H1 (cell line): ENCODE results near the gene C14orf119. TPM values are rescaled to one million over a fixed set of nuclear protein-coding genes. Genes with fewer than 3 reads are reported as not detected.

Experiments used
- CTCF ChIA-PET: fragments of 300-600 bp; sonication (Branson Sonifier 250); formaldehyde crosslinking; loops from one replicate; lab custom pipeline; 2021; ENCODE audit not compliant: partially characterized antibody; lab: Charles Lee
- POLR2A ChIA-PET: fragments of 300-600 bp; sonication (Branson Sonifier 250); formaldehyde crosslinking; loops from one replicate; lab custom pipeline; 2021; ENCODE audit warnings: inconsistent platforms; ENCODE audit not compliant: partially characterized antibody; lab: Charles Lee
- DNase-seq, 2 experiments: peaks; one replicate each; pipeline versions ENCODE4 v3.0.0 to v3.0.0-alpha.2; 2010 to 2022; ENCODE audit warnings: low spot score in 2 of 2, low read depth in 1 of 2, mixed read lengths in 1 of 2
- FAIRE-seq: peaks from 2 replicates; lab custom pipeline; 2011; peaks lifted over from hg19 to GRCh38; lab: Jason Lieb, UNC
- H2AFZ ChIP-seq: 2 replicates; pipeline ENCODE4 v1.8.1; 2012; ENCODE audit warnings: low read length, inconsistent platforms
- H2AK5ac ChIP-seq: 2 replicates; pipeline ENCODE4 v1.6.1; 2013; ENCODE audit warnings: low read depth, low read length
- H2BK120ac ChIP-seq: replicated peaks from 2 replicates; pipeline ENCODE3; 2013; ENCODE audit warnings: low read depth, low read length, inconsistent platforms
- H2BK12ac ChIP-seq: 2 replicates; pipeline ENCODE4 v1.6.1; 2013; ENCODE audit warnings: low read depth, low read length
- H2BK15ac ChIP-seq: 2 replicates; pipeline ENCODE4 v1.6.1; 2013; ENCODE audit warnings: low read length
- H2BK20ac ChIP-seq: 2 replicates; pipeline ENCODE4 v1.6.1; 2013; ENCODE audit warnings: low read length
- H2BK5ac ChIP-seq: 2 replicates; pipeline ENCODE4 v1.6.1; 2013; ENCODE audit warnings: low read depth, low read length
- H3K14ac ChIP-seq: 2 replicates; pipeline ENCODE4 v1.6.1; 2013; ENCODE audit warnings: inconsistent platforms; ENCODE audit not compliant: insufficient read length
- H3K18ac ChIP-seq: 2 replicates; pipeline ENCODE4 v1.6.1; 2013; ENCODE audit warnings: low read length; ENCODE audit errors: extremely low read depth
- H3K23ac ChIP-seq: 2 replicates; pipeline ENCODE4 v1.6.1; 2013; ENCODE audit warnings: inconsistent platforms; ENCODE audit not compliant: insufficient read length
- H3K23me2 ChIP-seq: 2 replicates; pipeline ENCODE4 v1.6.1; 2013; ENCODE audit warnings: low read depth, low read length
- H3K27ac ChIP-seq: 2 replicates; pipeline ENCODE4 v1.6.1; 2011; ENCODE audit warnings: low read depth, low read length, inconsistent platforms
- H3K27me3 ChIP-seq, 4 experiments: replicated peaks in 1 of 4; 1 replicate in 1 of 4; 2 replicates in 3 of 4; pipeline versions ENCODE4 v1.6.1 to v1.8.1; 2011 to 2013; ENCODE audit warnings: low read length in 3 of 4, mild to moderate bottlenecking in 3 of 4, inconsistent platforms in 2 of 4, mixed read lengths in 2 of 4, moderate library complexity in 1 of 4; ENCODE audit not compliant: control insufficient read depth in 3 of 4, insufficient read depth in 3 of 4; ENCODE audit errors: extremely low read depth in 1 of 4
- H3K36me3 ChIP-seq, 4 experiments: 2 replicates each; pipeline versions ENCODE4 v1.6.1 to v1.8.1; 2011 to 2013; ENCODE audit warnings: mild to moderate bottlenecking in 4 of 4, low read length in 3 of 4, moderate library complexity in 2 of 4, control low read depth in 1 of 4, inconsistent platforms in 1 of 4; ENCODE audit not compliant: insufficient read depth in 4 of 4, control insufficient read depth in 2 of 4
- H3K4ac ChIP-seq: replicated peaks from 2 replicates; pipeline ENCODE3; 2013; ENCODE audit warnings: low read length, low read depth, mixed read lengths, inconsistent platforms; ENCODE audit not compliant: insufficient read length
- H3K4me1 ChIP-seq, 4 experiments: replicated peaks in 1 of 4; 1 replicate in 1 of 4; 2 replicates in 3 of 4; pipeline versions ENCODE4 v1.6.1 to v1.8.1; 2011 to 2013; ENCODE audit warnings: low read length in 3 of 4, inconsistent platforms in 2 of 4, mixed read lengths in 1 of 4; ENCODE audit not compliant: insufficient read depth in 4 of 4, control insufficient read depth in 3 of 4
- H3K4me2 ChIP-seq, 2 experiments: 2 replicates each; pipeline versions ENCODE4 v1.6.1 to v1.8.1; 2011 to 2013; ENCODE audit warnings: low read depth in 2 of 2, low read length in 2 of 2, control low read depth in 1 of 2, inconsistent platforms in 1 of 2, mild to moderate bottlenecking in 1 of 2; ENCODE audit not compliant: insufficient read depth in 1 of 2
- H3K4me3 ChIP-seq, 4 experiments: fragments of 200-600, 300-600 bp in 1 of 4; sonication (generic), shearing (Covaris generic), sonication (Bioruptor Twin) in 1 of 4; 2 replicates each; pipeline versions ENCODE4 v1.5.1 to v1.8.1; 2011 to 2016; ENCODE audit warnings: low read length in 4 of 4, low read depth in 3 of 4, control low read depth in 2 of 4, inconsistent platforms in 2 of 4, mild to moderate bottlenecking in 2 of 4, mixed read lengths in 1 of 4, moderate library complexity in 1 of 4; ENCODE audit not compliant: insufficient read depth in 2 of 4; ENCODE audit errors: extremely low read depth in 1 of 4
- H3K56ac ChIP-seq: replicated peaks from 2 replicates; pipeline ENCODE3; 2013; ENCODE audit warnings: low read depth, mild to moderate bottlenecking, mixed read lengths, low read length, inconsistent platforms; ENCODE audit not compliant: insufficient read length
- H3K79me1 ChIP-seq: 2 replicates; pipeline ENCODE4 v1.6.1; 2013; ENCODE audit warnings: low read depth, low read length, control low read depth
- H3K79me2 ChIP-seq, 2 experiments: 2 replicates each; pipeline versions ENCODE4 v1.6.1 to v1.8.1; 2012 to 2013; ENCODE audit warnings: low read length in 2 of 2, mild to moderate bottlenecking in 2 of 2, inconsistent platforms in 1 of 2; ENCODE audit not compliant: insufficient read depth in 2 of 2, control insufficient read depth in 1 of 2
- H3K9ac ChIP-seq, 4 experiments: replicated peaks in 1 of 4; 1 replicate in 1 of 4; 2 replicates in 3 of 4; pipeline versions ENCODE4 v1.6.1 to v1.8.1; 2011 to 2013; ENCODE audit warnings: low read depth in 3 of 4, low read length in 3 of 4, control low read depth in 2 of 4, mild to moderate bottlenecking in 2 of 4, moderate library complexity in 2 of 4, inconsistent platforms in 1 of 4; ENCODE audit errors: extremely low read depth in 1 of 4
- H3K9me3 ChIP-seq, 2 experiments: 2 replicates each; pipeline versions ENCODE4 v1.6.1 to v1.8.1; 2012 to 2013; ENCODE audit warnings: mild to moderate bottlenecking in 2 of 2, moderate library complexity in 2 of 2, control low read depth in 1 of 2, inconsistent platforms in 1 of 2, low read depth in 1 of 2, low read length in 1 of 2, mixed read lengths in 1 of 2; ENCODE audit not compliant: insufficient read depth in 2 of 2
- H4K20me1 ChIP-seq, 2 experiments: replicated peaks in 1 of 2; 2 replicates each; pipeline versions ENCODE3 to v1.8.1; 2011 to 2013; ENCODE audit warnings: inconsistent platforms in 2 of 2, low read length in 2 of 2, mild to moderate bottlenecking in 1 of 2; ENCODE audit not compliant: insufficient read depth in 2 of 2, control insufficient read depth in 1 of 2
- H4K5ac ChIP-seq: 2 replicates; pipeline ENCODE4 v1.6.1; 2013; ENCODE audit warnings: low read length, low read depth, mixed read lengths, inconsistent platforms; ENCODE audit not compliant: insufficient read length
- H4K8ac ChIP-seq: 2 replicates; pipeline ENCODE4 v1.8.0; 2013; ENCODE audit warnings: mild to moderate bottlenecking, moderate library complexity, low read length, inconsistent platforms; ENCODE audit not compliant: insufficient read depth; ENCODE audit errors: extremely low read depth
- H4K91ac ChIP-seq: replicated peaks from 2 replicates; pipeline ENCODE3; 2013; ENCODE audit warnings: low read length, mixed read lengths, inconsistent platforms; ENCODE audit not compliant: insufficient read length
- CBX8 ChIP-seq: fragments of 300-800, 300-1000 bp; sonication (generic); IDR thresholded peaks from 2 replicates; pipeline ENCODE4 v1.7.1; 2016; ENCODE audit warnings: low read depth, low read length, borderline replicate concordance
- CHD1 ChIP-seq: IDR thresholded peaks from 2 replicates; pipeline ENCODE4 v1.6.1; 2012; ENCODE audit warnings: low read depth, low read length, improper control_type of control experiment
- HDAC6 ChIP-seq: IDR thresholded peaks from one replicate; pipeline ENCODE4 v1.7.1; 2012; ENCODE audit warnings: low read depth, mild to moderate bottlenecking, inconsistent platforms, low read length, moderate library complexity
- MAX ChIP-seq: IDR thresholded peaks from 2 replicates; pipeline ENCODE4 v1.6.1; 2012; ENCODE audit warnings: inconsistent platforms
- RAD21 ChIP-seq, 2 experiments: IDR thresholded peaks in 1 of 2; conservative IDR thresholded peaks in 1 of 2; 2 replicates each; pipeline ENCODE4 v1.6.1; 2011; ENCODE audit warnings: low read depth in 2 of 2, low read length in 2 of 2, improper control_type of control experiment in 1 of 2, inconsistent platforms in 1 of 2, mild to moderate bottlenecking in 1 of 2, moderate library complexity in 1 of 2
- RNF2 ChIP-seq: fragments of 200-900, 300-1000 bp; sonication (generic); IDR thresholded peaks from 2 replicates; pipeline ENCODE4 v1.7.1; 2016; ENCODE audit warnings: borderline replicate concordance, low read depth, mild to moderate bottlenecking, antibody characterized with exemption, low read length; ENCODE audit not compliant: poor library complexity, severe bottlenecking; ENCODE audit errors: missing control alignments
- SP1 ChIP-seq: IDR thresholded peaks from 2 replicates; pipeline ENCODE4 v1.6.1; 2011; ENCODE audit warnings: low read depth, low read length
- TBP ChIP-seq: IDR thresholded peaks from 2 replicates; pipeline ENCODE4 v1.6.1; 2011; ENCODE audit warnings: low read depth, low read length, improper control_type of control experiment
- USF2 ChIP-seq: IDR thresholded peaks from 2 replicates; pipeline ENCODE4 v1.6.1; 2011; ENCODE audit warnings: low read length, improper control_type of control experiment
- ZNF274 ChIP-seq: IDR thresholded peaks from 2 replicates; pipeline ENCODE4 v1.7.0; 2012; ENCODE audit warnings: low read length, borderline replicate concordance; ENCODE audit errors: extremely low read depth
- WGBS, 2 experiments: shearing (Covaris generic) in 1 of 2; methylation state at CpG; one replicate each; pipeline versions ENCODE4 v1.1.6 to v1.1.7; 2013 to 2015; ENCODE audit warnings: low lambda C conversion rate in 2 of 2, mixed read lengths in 2 of 2, inconsistent platforms in 1 of 2, low coverage in 1 of 2, missing lambda C conversion rate in 1 of 2; ENCODE audit not compliant: insufficient replicate concordance in 2 of 2, insufficient coverage in 1 of 2, insufficient read length in 1 of 2; ENCODE audit errors: extremely low coverage in 1 of 2, missing lambda C conversion rate in 1 of 2; 5-methylcytosine and 5-hydroxymethylcytosine counted together
- polyA plus RNA-seq, 7 experiments: library from polyadenylated mRNA; depleted of rRNA in 3 of 7; stranded (reverse) in 5 of 7; unstranded in 2 of 7; fragments of >200 nt in 5 of 7; fragments of 200-250 nt in 2 of 7; gene quantifications; 1 replicate in 5 of 7; 2 replicates in 1 of 7; 4 replicates in 1 of 7; pipeline versions ENCODE4 v1.2.1 to v1.2.3, GENCODE V29; 2011 to 2013; ENCODE audit warnings: missing spikeins in 2 of 7, mixed read lengths in 2 of 7
- total RNA-seq: library from RNA; stranded (reverse); fragmentation: NEBNext Ultra II Directional; extraction: Animal tissue kit (Norgen Biotek cat#: 25700); gene quantifications from 2 replicates; pipeline ENCODE4 v1.2.1, GENCODE V29; 2021
- TF ChIP-seq, protein P1 (sequence below): IDR thresholded peaks from 2 replicates; pipeline ENCODE4 v1.6.1; 2011; ENCODE audit warnings: low read depth, mild to moderate bottlenecking, low read length; ENCODE audit not compliant: insufficient read depth

The C14orf119 gene
- total and polyA plus RNA-seq, 2 of the 8 experiments (the other 6 are each of a cell fraction or from before 2014, with no cell fraction given), result 78.1 to 94.0 TPM

GRCh38 chr14:23074906-23075305 is 20.4 kb upstream of the C14orf119 start:
- Histone ChIP-seq H3K4me2 (no peak overlapping the region), H3K36me3 (peaks cover 29 to 63% (median 49%) of the 10 kb centered on the region in 4 experiments), H4K8ac (no peak overlapping the region), H3K4me3 (no peak overlapping the region), H2BK12ac (no peak overlapping the region), H4K20me1 (peaks cover 1 to 12% of the 10 kb centered on the region in 2 experiments), H3K79me1 (peaks cover 2% of the 10 kb centered on the region; the same call in 1 of the 2 replicates), H3K23ac (no peak overlapping the region), H4K91ac (no peak overlapping the region), H3K4ac (no peak overlapping the region), H3K14ac (no peak overlapping the region), H3K79me2 (peaks cover 14 to 24% of the 10 kb centered on the region in 2 experiments), H2BK120ac (no peak overlapping the region), H2AK5ac (no peak overlapping the region), H3K9ac (no peak overlapping the region; a peak in 1 of 7 replicates), H4K5ac (no peak overlapping the region), H2BK15ac (no peak overlapping the region), H2AFZ (no peak overlapping the region), H3K27me3 (no peaks in the 10 kb centered on the region), H3K23me2 (peaks cover 14% of the 10 kb centered on the region), H3K18ac (no peak overlapping the region), H3K4me1 (peaks cover 5 to 13% (median 10%) of the 10 kb centered on the region in 4 experiments; a peak in 6 of 7 replicates), H3K56ac (no peak overlapping the region), H2BK5ac (no peak overlapping the region), H3K9me3 (no peaks in the 10 kb centered on the region; a peak in 1 of 4 replicates), H2BK20ac (no peak overlapping the region), H3K27ac (no peak overlapping the region)
- DNase-seq, result no peak
- ChIA-PET POLR2A (interaction anchor here (1.9 to 2.1 kb wide), 2 partner anchors 13 to 15 kb away, joined by 4 to 6 read pairs; no protein-coding TSS in a partner anchor), CTCF (interaction anchor here (0.8 to 4.2 kb wide), 5 partner anchors 9 to 89 kb away, joined by 3 to 28 read pairs (median 3); no protein-coding TSS in a partner anchor)
- WGBS, 2 experiments, result 100% methylated on average over 1 of the region's 1 CpG; no CpG with 5 or more reads in 1 of the 2 experiments
- no peak for FAIRE-seq
- TF ChIP-seq TBP, result no peak
- TF ChIP-seq USF2, result no peak
- no peak for TF ChIP-seq RAD21 (IDR thresholded peaks at IDR 0.05 in 1 of 2, conservative IDR thresholded peaks at IDR 0.05 in 1 of 2; ENCODE audit: low read depth in 2 of 2, low read length in 2 of 2)
- TF ChIP-seq RNF2, result no peak
- no peak for TF ChIP-seq CHD1
- TF ChIP-seq SP1, result no peak
- TF ChIP-seq ZNF274, result no peak
- TF ChIP-seq HDAC6, result no peak
- no peak for TF ChIP-seq MAX
- no peak for TF ChIP-seq CBX8
- TF ChIP-seq, protein P1, sequence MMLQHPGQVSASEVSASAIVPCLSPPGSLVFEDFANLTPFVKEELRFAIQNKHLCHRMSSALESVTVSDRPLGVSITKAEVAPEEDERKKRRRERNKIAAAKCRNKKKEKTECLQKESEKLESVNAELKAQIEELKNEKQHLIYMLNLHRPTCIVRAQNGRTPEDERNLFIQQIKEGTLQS, result no peak
